IMR-90 (cell line): ENCODE data around the gene USP43.

Experiments used
- FOS ChIP-seq: fragments of 150-350 bp; IDR thresholded peaks from 2 replicates; pipeline ENCODE4 v1.6.1; 2016; ENCODE audit warnings: low read depth, low read length
- MXI1 ChIP-seq: IDR thresholded peaks from 2 replicates; pipeline ENCODE4 v1.6.1; 2012; ENCODE audit warnings: low read depth, mild to moderate bottlenecking, low read length, moderate library complexity, borderline replicate concordance
- POLR2A ChIP-seq: IDR thresholded peaks from 2 replicates; pipeline ENCODE4 v1.6.1; 2012; ENCODE audit warnings: mild to moderate bottlenecking, low read depth, low read length
- RAD21 ChIP-seq: IDR thresholded peaks from 2 replicates; pipeline ENCODE4 v1.6.1; 2012; ENCODE audit warnings: low read length, improper control_type of control experiment
- RCOR1 ChIP-seq: IDR thresholded peaks from 2 replicates; pipeline ENCODE4 v1.6.1; 2012; ENCODE audit warnings: mild to moderate bottlenecking, low read length, improper control_type of control experiment; ENCODE audit not compliant: insufficient replicate concordance
- TF ChIP-seq, protein P1 (sequence below): conservative IDR thresholded peaks from 2 replicates; pipeline ENCODE4 v1.5.1; 2012; ENCODE audit warnings: mild to moderate bottlenecking, low read depth, low read length, improper control_type of control experiment

DNA sequence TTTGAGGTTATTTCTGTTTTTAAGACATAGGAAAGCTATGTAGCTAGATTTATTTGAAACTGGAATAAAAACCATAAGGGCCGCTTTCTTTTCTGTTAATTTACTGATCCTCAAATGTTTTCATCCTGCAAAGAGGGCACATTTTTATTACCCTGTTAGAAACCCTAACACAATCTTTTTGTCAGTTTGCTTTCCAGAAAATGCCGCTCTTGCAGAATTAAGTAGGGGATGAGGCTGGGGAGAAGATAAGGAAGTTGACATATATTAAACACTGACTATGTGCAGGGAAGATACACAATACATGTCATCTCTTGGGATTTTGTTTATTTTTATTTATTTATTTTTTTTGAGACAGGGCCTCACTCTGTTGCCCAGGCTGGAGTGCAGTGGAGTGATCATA is 15.7 kb downstream of the USP43 start:
- TF ChIP-seq RCOR1 (no peak), POLR2A (no peak), RAD21 (no peak), MXI1 (no peak), FOS (no peak)
- TF ChIP-seq, protein P1, sequence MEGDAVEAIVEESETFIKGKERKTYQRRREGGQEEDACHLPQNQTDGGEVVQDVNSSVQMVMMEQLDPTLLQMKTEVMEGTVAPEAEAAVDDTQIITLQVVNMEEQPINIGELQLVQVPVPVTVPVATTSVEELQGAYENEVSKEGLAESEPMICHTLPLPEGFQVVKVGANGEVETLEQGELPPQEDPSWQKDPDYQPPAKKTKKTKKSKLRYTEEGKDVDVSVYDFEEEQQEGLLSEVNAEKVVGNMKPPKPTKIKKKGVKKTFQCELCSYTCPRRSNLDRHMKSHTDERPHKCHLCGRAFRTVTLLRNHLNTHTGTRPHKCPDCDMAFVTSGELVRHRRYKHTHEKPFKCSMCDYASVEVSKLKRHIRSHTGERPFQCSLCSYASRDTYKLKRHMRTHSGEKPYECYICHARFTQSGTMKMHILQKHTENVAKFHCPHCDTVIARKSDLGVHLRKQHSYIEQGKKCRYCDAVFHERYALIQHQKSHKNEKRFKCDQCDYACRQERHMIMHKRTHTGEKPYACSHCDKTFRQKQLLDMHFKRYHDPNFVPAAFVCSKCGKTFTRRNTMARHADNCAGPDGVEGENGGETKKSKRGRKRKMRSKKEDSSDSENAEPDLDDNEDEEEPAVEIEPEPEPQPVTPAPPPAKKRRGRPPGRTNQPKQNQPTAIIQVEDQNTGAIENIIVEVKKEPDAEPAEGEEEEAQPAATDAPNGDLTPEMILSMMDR = no peak
